Measurements from ENCODE around the gene ACSF3. TPM values are rescaled to one million over a fixed set of nuclear protein-coding genes. Genes with fewer than 3 reads are reported as not detected.

Gene ACSF3
- total RNA-seq, 4 donors from 2014 or later: 17.6 to 27.6 (median 21.6) TPM

DNA sequence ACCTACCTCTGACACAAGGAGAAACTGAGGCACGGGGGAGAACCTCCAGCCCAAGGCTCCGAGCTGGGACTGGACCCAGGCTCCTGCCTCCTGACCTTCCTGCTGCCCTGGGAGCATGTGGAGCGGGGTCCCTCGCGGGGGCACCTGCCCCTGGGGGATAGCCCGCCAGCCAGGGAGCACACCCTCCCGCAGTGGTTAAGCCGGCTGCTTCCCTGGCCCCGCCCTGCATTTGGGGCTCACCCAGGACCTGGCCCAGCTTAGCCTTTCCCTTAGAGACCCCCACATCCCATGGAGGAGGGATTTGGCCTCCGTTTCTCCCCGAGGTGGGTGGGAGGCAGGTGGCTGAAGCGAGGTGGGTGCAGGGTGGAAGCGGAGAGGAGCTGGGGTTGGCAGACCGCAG is 76.1 kb downstream of the ACSF3 start:
- TF ChIP-seq, protein P1, sequence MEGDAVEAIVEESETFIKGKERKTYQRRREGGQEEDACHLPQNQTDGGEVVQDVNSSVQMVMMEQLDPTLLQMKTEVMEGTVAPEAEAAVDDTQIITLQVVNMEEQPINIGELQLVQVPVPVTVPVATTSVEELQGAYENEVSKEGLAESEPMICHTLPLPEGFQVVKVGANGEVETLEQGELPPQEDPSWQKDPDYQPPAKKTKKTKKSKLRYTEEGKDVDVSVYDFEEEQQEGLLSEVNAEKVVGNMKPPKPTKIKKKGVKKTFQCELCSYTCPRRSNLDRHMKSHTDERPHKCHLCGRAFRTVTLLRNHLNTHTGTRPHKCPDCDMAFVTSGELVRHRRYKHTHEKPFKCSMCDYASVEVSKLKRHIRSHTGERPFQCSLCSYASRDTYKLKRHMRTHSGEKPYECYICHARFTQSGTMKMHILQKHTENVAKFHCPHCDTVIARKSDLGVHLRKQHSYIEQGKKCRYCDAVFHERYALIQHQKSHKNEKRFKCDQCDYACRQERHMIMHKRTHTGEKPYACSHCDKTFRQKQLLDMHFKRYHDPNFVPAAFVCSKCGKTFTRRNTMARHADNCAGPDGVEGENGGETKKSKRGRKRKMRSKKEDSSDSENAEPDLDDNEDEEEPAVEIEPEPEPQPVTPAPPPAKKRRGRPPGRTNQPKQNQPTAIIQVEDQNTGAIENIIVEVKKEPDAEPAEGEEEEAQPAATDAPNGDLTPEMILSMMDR (IDR thresholded peaks at IDR 0.05): no peak
- DNase-seq (ENCODE audit: low spot score): no peak
- ATAC-seq (ENCODE audit: low FRiP score): no peak

GRCh38 chr16:89170346-89171215 is 76.9 kb downstream of the ACSF3 start:
- DNase-seq (ENCODE audit: low spot score) (no peak), ATAC-seq (ENCODE audit: low FRiP score) (no peak)
- TF ChIP-seq, protein P1 (IDR thresholded peaks at IDR 0.05): no peak

DNA sequence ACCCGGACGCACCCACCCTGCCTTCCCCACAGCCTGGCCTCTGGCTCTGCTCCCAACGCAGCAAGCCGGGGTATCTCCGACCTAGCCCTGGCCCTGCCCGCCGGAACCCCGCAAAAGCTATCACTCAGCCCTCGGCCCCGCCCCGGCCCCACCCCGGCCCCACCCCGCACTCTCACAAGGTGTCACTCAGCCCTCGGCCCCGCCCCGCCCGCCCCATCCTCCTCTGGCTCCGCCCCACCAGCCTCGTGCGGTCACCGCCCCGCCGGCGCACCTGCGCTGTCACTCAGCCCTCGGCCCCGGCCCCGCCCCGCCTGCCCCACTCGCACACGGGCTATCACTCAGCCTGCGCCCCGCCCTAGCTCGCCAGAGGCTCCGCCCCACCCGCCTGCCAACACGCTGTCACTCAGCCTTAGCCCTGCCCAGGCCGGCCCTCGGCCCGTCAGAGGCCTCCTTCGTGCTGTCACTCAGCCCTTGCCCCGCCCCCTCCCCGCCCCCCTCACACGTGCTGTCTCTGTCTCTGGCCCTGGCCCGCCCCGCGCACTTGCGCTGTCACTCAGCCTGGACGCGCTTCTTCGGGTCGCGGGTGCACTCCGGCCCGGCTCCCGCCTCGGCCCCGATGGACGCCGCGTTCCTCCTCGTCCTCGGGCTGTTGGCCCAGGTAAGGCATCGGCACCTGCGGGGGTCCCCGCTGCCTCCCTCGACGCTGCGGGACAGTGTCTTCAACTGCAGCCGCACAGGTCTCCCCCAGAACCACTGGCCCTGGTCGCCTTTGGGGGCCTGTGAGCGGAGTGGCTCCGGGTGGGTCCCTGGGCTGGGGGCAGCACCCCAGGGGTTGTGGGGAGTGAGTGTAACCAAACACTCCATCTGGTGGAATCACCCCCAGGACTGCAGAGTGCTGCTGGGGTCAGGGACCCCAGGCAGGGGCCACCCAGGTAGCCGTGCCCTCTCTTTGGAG is 77.8 kb downstream of the ACSF3 start, which contains the start of gene CDH15:
Gene CDH15 (plus strand): TSS at position 533 of the 955 bp plus-strand sequence. CDS start 84 bp downstream, at position 617.
- ATAC-seq (ENCODE audit: low FRiP score) (peak; percentile 63), DNase-seq (ENCODE audit: low spot score) (peak; percentile 31)
- TF ChIP-seq, protein P1 (IDR thresholded peaks at IDR 0.05): no peak

- ATAC-seq (ENCODE audit: low FRiP score): no peak
- TF ChIP-seq, protein P1 (IDR thresholded peaks at IDR 0.05): no peak
Measured at GRCh38 chr16:89172171-89172527, 78.5 kb downstream of the ACSF3 start.

GRCh38 chr16:89172528-89173173 is 79.0 kb downstream of the ACSF3 start:
- DNase-seq (ENCODE audit: low spot score): no peak
- ATAC-seq (ENCODE audit: low FRiP score): no peak
- TF ChIP-seq, protein P1 (IDR thresholded peaks at IDR 0.05): no peak

More at GRCh38 chr16:89172171-89172527, 78.5 kb downstream of the ACSF3 start:
- no peak for DNase-seq (ENCODE audit: low spot score)

DNA sequence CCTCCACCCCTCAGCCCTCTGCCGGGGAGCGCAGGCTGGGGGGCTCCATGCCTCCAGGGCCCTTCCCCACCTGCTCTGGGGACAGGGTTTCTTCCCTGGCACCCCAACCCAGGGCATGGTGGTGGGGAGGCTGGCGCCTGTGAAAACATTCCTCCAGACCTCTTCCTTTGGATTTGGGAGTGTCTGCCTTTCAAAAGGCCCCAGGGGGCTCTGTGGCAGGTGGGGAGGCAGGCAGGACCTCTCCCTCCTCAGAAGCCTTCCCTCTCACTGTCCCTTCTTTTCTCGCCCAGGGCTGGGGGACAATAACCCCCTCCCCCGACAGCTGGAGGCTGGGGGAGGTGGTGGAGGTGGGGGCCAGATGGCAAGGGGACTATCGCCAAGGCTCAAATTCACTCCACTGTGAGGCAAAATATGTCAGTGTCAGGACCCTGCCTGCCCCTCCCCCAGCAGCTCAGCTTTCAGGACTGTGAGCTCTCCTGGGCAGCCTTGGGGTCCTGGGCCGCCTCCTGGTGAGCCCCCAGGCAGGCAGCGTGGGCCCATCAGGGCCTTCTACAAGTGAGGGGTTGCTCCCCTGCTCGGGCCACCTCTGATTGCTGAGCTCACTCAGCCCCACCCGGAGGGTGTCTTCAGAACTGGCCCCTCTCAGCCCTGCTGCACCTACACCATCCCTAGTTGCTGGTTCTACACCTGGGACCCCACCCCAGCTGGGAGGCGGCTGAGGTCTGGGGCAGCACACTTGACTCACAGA is 79.7 kb downstream of the ACSF3 start:
- DNase-seq (ENCODE audit: low spot score): no peak
- ATAC-seq (ENCODE audit: low FRiP score): no peak
- TF ChIP-seq, protein P1 (IDR thresholded peaks at IDR 0.05): no peak
